GM12878 (cell line): ENCODE results near the gene RALGPS2. TPM values are rescaled to one million over a fixed set of nuclear protein-coding genes. Genes with fewer than 3 reads are reported as not detected.

Experiments used
- ATAC-seq: fragments of 200-7000 bp; cut with Tn5 transposase; 3 replicates; pipeline ENCODE4 v1.9.1; 2020; ENCODE audit warnings: mild to moderate bottlenecking, moderate library complexity
- BruUV-seq: library from RNA; stranded (reverse); fragments of 400-500 nt; replicated peaks from 2 replicates; lab custom pipeline; 2021; lab: Mats Ljungman, UMichigan
- CTCF ChIA-PET: fragments of 300-600 bp; sonication (Branson Sonifier 250); formaldehyde crosslinking; extraction: SDS; loops from one replicate; lab custom pipeline; 2021; ENCODE audit warnings: inconsistent platforms; lab: Yijun Ruan, JAX
- POLR2A ChIA-PET: fragments of 350-600 bp; formaldehyde crosslinking; extraction: SDS; loops from one replicate; lab custom pipeline; 2021; ENCODE audit warnings: inconsistent platforms; lab: Charles Lee
- RAD21 ChIA-PET: fragments of 300-600 bp; sonication (Branson Sonifier 250); formaldehyde crosslinking; loops from one replicate; lab custom pipeline; 2023; ENCODE audit warnings: antibody characterized with exemption; ENCODE audit not compliant: unreplicated experiment; lab: Charles Lee
- SMC1A ChIA-PET: fragments of 300-600 bp; sonication (Branson Sonifier 250); formaldehyde crosslinking; loops from one replicate; lab custom pipeline; 2023; ENCODE audit not compliant: unreplicated experiment, uncharacterized antibody; lab: Charles Lee
- DNase-seq: peaks from one replicate; pipeline ENCODE4 v3.0.0-alpha.2; 2011; ENCODE audit warnings: low read depth, low spot score
- FAIRE-seq: peaks from 3 replicates; lab custom pipeline; 2011; peaks lifted over from hg19 to GRCh38; lab: Jason Lieb, UNC
- H2AFZ ChIP-seq: 2 replicates; pipeline ENCODE4 v1.6.0; 2011; ENCODE audit warnings: low read depth, low read length, control low read depth; ENCODE audit not compliant: control insufficient read depth
- H3K27ac ChIP-seq: 2 replicates; pipeline ENCODE4 v1.5.1; 2011; ENCODE audit warnings: control low read depth; ENCODE audit not compliant: control insufficient read depth, insufficient read depth
- H3K27me3 ChIP-seq, 2 experiments: replicated peaks in 1 of 2; 2 replicates each; pipeline versions ENCODE4 v1.6.0 to v1.6.1; 2011; ENCODE audit warnings: low read length in 1 of 2; ENCODE audit not compliant: control insufficient read depth in 2 of 2, insufficient read depth in 2 of 2
- H3K36me3 ChIP-seq, 2 experiments: 2 replicates each; pipeline ENCODE4 v1.5.1; 2011; ENCODE audit warnings: low read length in 1 of 2; ENCODE audit not compliant: control insufficient read depth in 2 of 2, insufficient read depth in 2 of 2
- H3K4me1 ChIP-seq: 2 replicates; pipeline ENCODE4 v1.6.1; 2011; ENCODE audit warnings: mild to moderate bottlenecking, low read length, moderate library complexity, mixed read lengths; ENCODE audit not compliant: control insufficient read depth, insufficient read depth
- H3K4me2 ChIP-seq: 2 replicates; pipeline ENCODE4 v1.6.0; 2011; ENCODE audit warnings: control low read depth; ENCODE audit not compliant: control insufficient read depth, insufficient read depth
- H3K4me3 ChIP-seq: fragments of 200-600 bp; sonication (generic); 2 replicates; pipeline ENCODE4 v1.5.1; 2016
- H3K79me2 ChIP-seq: 2 replicates; pipeline ENCODE4 v1.6.0; 2011; ENCODE audit warnings: low read length; ENCODE audit not compliant: control insufficient read depth, insufficient read depth
- H3K9ac ChIP-seq: 2 replicates; pipeline ENCODE4 v1.8.0; 2011; ENCODE audit warnings: low read length, control low read depth, mixed read lengths; ENCODE audit not compliant: control insufficient read depth, insufficient read depth
- H3K9me3 ChIP-seq: replicated peaks from 3 replicates; pipeline ENCODE4 v1.5.1; 2011; ENCODE audit warnings: mild to moderate bottlenecking, low read length; ENCODE audit not compliant: control insufficient read depth, insufficient read depth
- H4K20me1 ChIP-seq: 2 replicates; pipeline ENCODE4 v1.6.0; 2011; ENCODE audit not compliant: control insufficient read depth, insufficient read depth
- BCL11A ChIP-seq: IDR thresholded peaks from 2 replicates; pipeline ENCODE4 v1.6.1; 2011; ENCODE audit warnings: low read depth, low read length
- CBX3 ChIP-seq: fragments of 200-600 bp; sonication (generic); IDR thresholded peaks from 2 replicates; pipeline ENCODE4 v1.6.1; 2016; ENCODE audit warnings: low read depth, borderline replicate concordance
- CHD2 ChIP-seq: IDR thresholded peaks from 2 replicates; pipeline ENCODE4 v1.6.1; 2011; ENCODE audit warnings: low read depth, low read length, improper control_type of control experiment, borderline replicate concordance
- CREB1 ChIP-seq: IDR thresholded peaks from 2 replicates; pipeline ENCODE4 v1.6.1; 2012; ENCODE audit warnings: low read depth, mild to moderate bottlenecking, inconsistent platforms
- HDAC2 ChIP-seq: fragments of 200-600 bp; sonication (generic); IDR thresholded peaks from 2 replicates; pipeline ENCODE4 v1.6.1; 2017
- IKZF1 ChIP-seq: fragments of 450-650 bp; conservative IDR thresholded peaks from 2 replicates; pipeline ENCODE4 v1.6.1; 2017; ENCODE audit warnings: antibody characterized with exemption, mild to moderate bottlenecking
- JUND ChIP-seq: IDR thresholded peaks from 2 replicates; pipeline ENCODE4 v1.6.1; 2012; ENCODE audit warnings: low read depth, mild to moderate bottlenecking, low read length, improper control_type of control experiment, moderate library complexity
- MEF2A ChIP-seq: IDR thresholded peaks from 2 replicates; pipeline ENCODE4 v1.6.1; 2011; ENCODE audit warnings: low read depth, mild to moderate bottlenecking, low read length, moderate library complexity; ENCODE audit not compliant: insufficient read depth
- MYB ChIP-seq: fragments of 150-350 bp; IDR thresholded peaks from 2 replicates; pipeline ENCODE4 v1.6.1; 2014; ENCODE audit warnings: mild to moderate bottlenecking, low read depth, low read length, borderline replicate concordance
- NRF1 ChIP-seq: conservative IDR thresholded peaks from 2 replicates; pipeline ENCODE4 v1.6.1; 2011; ENCODE audit warnings: mild to moderate bottlenecking, low read depth, low read length, improper control_type of control experiment
- RAD51 ChIP-seq: fragments of 450-650 bp; IDR thresholded peaks from 2 replicates; pipeline ENCODE4 v1.6.1; 2016; ENCODE audit warnings: moderate library complexity, mild to moderate bottlenecking, inconsistent platforms
- RUNX3 ChIP-seq: IDR thresholded peaks from 2 replicates; pipeline ENCODE4 v1.6.1; 2012; ENCODE audit warnings: low read length, inconsistent platforms
- SIN3A ChIP-seq: IDR thresholded peaks from 2 replicates; pipeline ENCODE4 v1.6.1; 2012; ENCODE audit warnings: low read depth, low read length, improper control_type of control experiment
- SREBF1 ChIP-seq: IDR thresholded peaks from 2 replicates; pipeline ENCODE4 v1.6.1; 2012; ENCODE audit warnings: mild to moderate bottlenecking, low read length
- TAF1 ChIP-seq: IDR thresholded peaks from 2 replicates; pipeline ENCODE4 v1.6.1; 2011; ENCODE audit warnings: mild to moderate bottlenecking, low read depth, low read length, borderline replicate concordance
- ZNF622 ChIP-seq: fragments of 450-650 bp; IDR thresholded peaks from 2 replicates; pipeline ENCODE4 v1.6.1; 2017; ENCODE audit warnings: mild to moderate bottlenecking, inconsistent platforms
- WGBS: methylation state at CpG from one replicate; pipeline ENCODE4 v1.1.6; 2016; ENCODE audit warnings: low lambda C conversion rate; ENCODE audit not compliant: insufficient replicate concordance, insufficient coverage; ENCODE audit errors: missing lambda C conversion rate; 5-methylcytosine and 5-hydroxymethylcytosine counted together
- in situ Hi-C: fragments of 300-500 bp; cut with MboI; formaldehyde crosslinking; loops from 9 replicates; pipeline ENCODE4 v1.14.3; 2018; ENCODE audit warnings: mixed read lengths
- intact Hi-C: fragments of 100-400 bp; cut with micrococcal nuclease; formaldehyde crosslinking; loops from one replicate; pipeline ENCODE4 v1.14.2; 2022; ENCODE audit not compliant: unreplicated experiment
- polyA plus RNA-seq, 11 experiments: library from polyadenylated mRNA; depleted of rRNA in 4 of 11; unstranded in 6 of 11; stranded (reverse) in 5 of 11; fragments of >200 nt; fragmentation: Nextera tagmentation in 4 of 11; fragmentation: Illumina TruSeq in 1 of 11; extraction: Ambion mirVana in 4 of 11; extraction: Trizol in 1 of 11; gene quantifications; 1 replicate in 1 of 11; 2 replicates in 10 of 11; pipeline versions ENCODE4 v1.2.1 to v1.2.3, GENCODE V29; 2011 to 2016; ENCODE audit warnings: inconsistent platforms in 2 of 11, missing spikeins in 2 of 11, low read depth in 1 of 11
- total RNA-seq, 4 experiments: library from RNA; depleted of rRNA in 3 of 4; stranded (reverse); fragments of >200 nt in 3 of 4; fragmentation: Illumina TruSeq in 1 of 4; extraction: Trizol in 1 of 4; gene quantifications; 2 replicates each; pipeline versions ENCODE4 v1.2.1 to v1.2.3, GENCODE V29; 2013 to 2021
- TF ChIP-seq, protein P1 (sequence below): fragments of 450-650 bp; IDR thresholded peaks from 2 replicates; pipeline ENCODE4 v1.6.1; 2017; ENCODE audit warnings: mild to moderate bottlenecking, low read depth, inconsistent platforms; ENCODE audit not compliant: poor library complexity, severe bottlenecking
- TF ChIP-seq, protein P2 (sequence below): IDR thresholded peaks from 2 replicates; pipeline ENCODE4 v1.6.1; 2012; ENCODE audit warnings: low read depth, low read length, improper control_type of control experiment
- TF ChIP-seq, protein P3 (sequence below): fragments of 450-650 bp; IDR thresholded peaks from 2 replicates; pipeline ENCODE4 v1.6.1; 2016; ENCODE audit warnings: mild to moderate bottlenecking, moderate library complexity, borderline replicate concordance
- TF ChIP-seq, protein P4 (sequence below): fragments of 450-650 bp; IDR thresholded peaks from 2 replicates; pipeline ENCODE4 v1.6.1; 2016; ENCODE audit warnings: mild to moderate bottlenecking

Gene RALGPS2
- total and polyA plus RNA-seq, 10 of the 15 experiments (the other 5 are each of a cell fraction or from before 2014, with no cell fraction given), result 0.08 to 3.7 (median 0.50) TPM

DNA sequence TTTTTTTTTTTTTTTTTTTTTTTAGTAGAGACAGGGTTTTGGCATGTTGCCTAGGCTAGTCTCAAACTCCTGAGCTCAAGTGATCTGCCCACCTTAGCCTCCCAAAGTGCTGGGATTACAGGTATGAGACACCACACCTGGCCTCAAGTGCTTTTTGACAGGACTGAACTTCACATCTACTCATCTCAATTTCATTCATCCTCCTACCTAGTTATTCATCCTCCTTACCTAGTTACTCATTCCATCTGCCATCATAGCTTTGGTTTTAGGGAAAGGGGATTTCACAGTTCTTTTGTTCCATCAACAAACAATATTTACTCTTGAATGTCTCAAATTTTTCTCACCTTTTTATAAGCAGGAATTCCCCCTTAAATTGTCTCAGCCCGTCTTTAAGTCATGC, 38.6 kb upstream of the RALGPS2 start:
- no peak for ATAC-seq
- TF ChIP-seq CBX3 (no peak), RUNX3 (no peak), RAD51 (no peak), HDAC2 (no peak), ZNF622 (no peak), IKZF1 (no peak), MYB (no peak), SIN3A (no peak), MEF2A (no peak), CREB1 (no peak), SREBF1 (no peak), JUND (no peak), BCL11A (no peak), TAF1 (no peak), CHD2 (no peak), NRF1 (no peak)
- TF ChIP-seq, protein P1, sequence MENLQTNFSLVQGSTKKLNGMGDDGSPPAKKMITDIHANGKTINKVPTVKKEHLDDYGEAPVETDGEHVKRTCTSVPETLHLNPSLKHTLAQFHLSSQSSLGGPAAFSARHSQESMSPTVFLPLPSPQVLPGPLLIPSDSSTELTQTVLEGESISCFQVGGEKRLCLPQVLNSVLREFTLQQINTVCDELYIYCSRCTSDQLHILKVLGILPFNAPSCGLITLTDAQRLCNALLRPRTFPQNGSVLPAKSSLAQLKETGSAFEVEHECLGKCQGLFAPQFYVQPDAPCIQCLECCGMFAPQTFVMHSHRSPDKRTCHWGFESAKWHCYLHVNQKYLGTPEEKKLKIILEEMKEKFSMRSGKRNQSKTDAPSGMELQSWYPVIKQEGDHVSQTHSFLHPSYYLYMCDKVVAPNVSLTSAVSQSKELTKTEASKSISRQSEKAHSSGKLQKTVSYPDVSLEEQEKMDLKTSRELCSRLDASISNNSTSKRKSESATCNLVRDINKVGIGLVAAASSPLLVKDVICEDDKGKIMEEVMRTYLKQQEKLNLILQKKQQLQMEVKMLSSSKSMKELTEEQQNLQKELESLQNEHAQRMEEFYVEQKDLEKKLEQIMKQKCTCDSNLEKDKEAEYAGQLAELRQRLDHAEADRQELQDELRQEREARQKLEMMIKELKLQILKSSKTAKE, result no peak
- TF ChIP-seq, protein P2, sequence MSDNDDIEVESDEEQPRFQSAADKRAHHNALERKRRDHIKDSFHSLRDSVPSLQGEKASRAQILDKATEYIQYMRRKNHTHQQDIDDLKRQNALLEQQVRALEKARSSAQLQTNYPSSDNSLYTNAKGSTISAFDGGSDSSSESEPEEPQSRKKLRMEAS, result no peak
- TF ChIP-seq, protein P3, sequence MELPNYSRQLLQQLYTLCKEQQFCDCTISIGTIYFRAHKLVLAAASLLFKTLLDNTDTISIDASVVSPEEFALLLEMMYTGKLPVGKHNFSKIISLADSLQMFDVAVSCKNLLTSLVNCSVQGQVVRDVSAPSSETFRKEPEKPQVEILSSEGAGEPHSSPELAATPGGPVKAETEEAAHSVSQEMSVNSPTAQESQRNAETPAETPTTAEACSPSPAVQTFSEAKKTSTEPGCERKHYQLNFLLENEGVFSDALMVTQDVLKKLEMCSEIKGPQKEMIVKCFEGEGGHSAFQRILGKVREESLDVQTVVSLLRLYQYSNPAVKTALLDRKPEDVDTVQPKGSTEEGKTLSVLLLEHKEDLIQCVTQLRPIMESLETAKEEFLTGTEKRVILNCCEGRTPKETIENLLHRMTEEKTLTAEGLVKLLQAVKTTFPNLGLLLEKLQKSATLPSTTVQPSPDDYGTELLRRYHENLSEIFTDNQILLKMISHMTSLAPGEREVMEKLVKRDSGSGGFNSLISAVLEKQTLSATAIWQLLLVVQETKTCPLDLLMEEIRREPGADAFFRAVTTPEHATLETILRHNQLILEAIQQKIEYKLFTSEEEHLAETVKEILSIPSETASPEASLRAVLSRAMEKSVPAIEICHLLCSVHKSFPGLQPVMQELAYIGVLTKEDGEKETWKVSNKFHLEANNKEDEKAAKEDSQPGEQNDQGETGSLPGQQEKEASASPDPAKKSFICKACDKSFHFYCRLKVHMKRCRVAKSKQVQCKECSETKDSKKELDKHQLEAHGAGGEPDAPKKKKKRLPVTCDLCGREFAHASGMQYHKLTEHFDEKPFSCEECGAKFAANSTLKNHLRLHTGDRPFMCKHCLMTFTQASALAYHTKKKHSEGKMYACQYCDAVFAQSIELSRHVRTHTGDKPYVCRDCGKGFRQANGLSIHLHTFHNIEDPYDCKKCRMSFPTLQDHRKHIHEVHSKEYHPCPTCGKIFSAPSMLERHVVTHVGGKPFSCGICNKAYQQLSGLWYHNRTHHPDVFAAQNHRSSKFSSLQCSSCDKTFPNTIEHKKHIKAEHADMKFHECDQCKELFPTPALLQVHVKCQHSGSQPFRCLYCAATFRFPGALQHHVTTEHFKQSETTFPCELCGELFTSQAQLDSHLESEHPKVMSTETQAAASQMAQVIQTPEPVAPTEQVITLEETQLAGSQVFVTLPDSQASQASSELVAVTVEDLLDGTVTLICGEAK, result no peak
- TF ChIP-seq, protein P4, sequence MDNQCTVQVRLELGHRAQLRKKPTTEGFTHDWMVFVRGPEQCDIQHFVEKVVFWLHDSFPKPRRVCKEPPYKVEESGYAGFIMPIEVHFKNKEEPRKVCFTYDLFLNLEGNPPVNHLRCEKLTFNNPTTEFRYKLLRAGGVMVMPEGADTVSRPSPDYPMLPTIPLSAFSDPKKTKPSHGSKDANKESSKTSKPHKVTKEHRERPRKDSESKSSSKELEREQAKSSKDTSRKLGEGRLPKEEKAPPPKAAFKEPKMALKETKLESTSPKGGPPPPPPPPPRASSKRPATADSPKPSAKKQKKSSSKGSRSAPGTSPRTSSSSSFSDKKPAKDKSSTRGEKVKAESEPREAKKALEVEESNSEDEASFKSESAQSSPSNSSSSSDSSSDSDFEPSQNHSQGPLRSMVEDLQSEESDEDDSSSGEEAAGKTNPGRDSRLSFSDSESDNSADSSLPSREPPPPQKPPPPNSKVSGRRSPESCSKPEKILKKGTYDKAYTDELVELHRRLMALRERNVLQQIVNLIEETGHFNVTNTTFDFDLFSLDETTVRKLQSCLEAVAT, result no peak
- Histone ChIP-seq H3K4me1 (peaks cover 13% of the 10 kb centered on the region), H3K79me2 (no peaks in the 10 kb centered on the region), H3K4me3 (no peak overlapping the region), H4K20me1 (no peaks in the 10 kb centered on the region), H3K27me3 (no peaks in the 10 kb centered on the region), H3K9me3 (no peaks in the 10 kb centered on the region), H3K36me3 (no peaks in the 10 kb centered on the region), H2AFZ (no peak overlapping the region), H3K27ac (no peak overlapping the region), H3K9ac (no peak overlapping the region), H3K4me2 (no peak overlapping the region)
- POLR2A ChIA-PET, result no interaction called here
- in situ Hi-C loops, result no loop called here
- RAD21 ChIA-PET, result interaction anchor here (1.0 kb wide), 1 partner anchor 30 kb away, joined by 4 read pairs; no protein-coding TSS in a partner anchor
- intact Hi-C loops, result no loop called here
- no peak for DNase-seq
- no peak for FAIRE-seq
- BruUV-seq, result no TSS peak
- CTCF ChIA-PET, result no interaction called here
- SMC1A ChIA-PET, result no interaction called here
- 88% methylated on average over 1 of the region's 1 CpG for WGBS
